ENCODE measurements around the gene DLG2.

DNA sequence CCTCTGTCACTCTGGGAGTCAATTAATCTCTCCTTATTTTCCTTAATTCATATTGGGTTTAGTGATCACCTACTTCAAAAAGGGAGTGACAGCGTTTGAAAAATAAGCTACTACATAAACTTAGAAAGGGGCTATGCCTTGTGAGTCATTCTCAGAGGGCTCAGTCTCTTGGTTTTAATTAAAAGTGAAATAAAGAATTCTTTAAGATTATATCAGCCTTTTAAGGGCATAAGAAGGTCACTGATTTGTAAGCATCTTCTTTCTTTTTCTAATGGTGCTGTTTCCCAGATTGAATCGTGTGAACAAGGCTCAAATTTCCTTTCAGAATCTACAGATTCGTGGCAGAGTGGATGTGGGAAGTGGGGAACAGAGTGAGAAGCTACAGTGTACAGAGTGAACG lies 1704.8 kb downstream of the DLG2 start:
- TF ChIP-seq, protein P1, sequence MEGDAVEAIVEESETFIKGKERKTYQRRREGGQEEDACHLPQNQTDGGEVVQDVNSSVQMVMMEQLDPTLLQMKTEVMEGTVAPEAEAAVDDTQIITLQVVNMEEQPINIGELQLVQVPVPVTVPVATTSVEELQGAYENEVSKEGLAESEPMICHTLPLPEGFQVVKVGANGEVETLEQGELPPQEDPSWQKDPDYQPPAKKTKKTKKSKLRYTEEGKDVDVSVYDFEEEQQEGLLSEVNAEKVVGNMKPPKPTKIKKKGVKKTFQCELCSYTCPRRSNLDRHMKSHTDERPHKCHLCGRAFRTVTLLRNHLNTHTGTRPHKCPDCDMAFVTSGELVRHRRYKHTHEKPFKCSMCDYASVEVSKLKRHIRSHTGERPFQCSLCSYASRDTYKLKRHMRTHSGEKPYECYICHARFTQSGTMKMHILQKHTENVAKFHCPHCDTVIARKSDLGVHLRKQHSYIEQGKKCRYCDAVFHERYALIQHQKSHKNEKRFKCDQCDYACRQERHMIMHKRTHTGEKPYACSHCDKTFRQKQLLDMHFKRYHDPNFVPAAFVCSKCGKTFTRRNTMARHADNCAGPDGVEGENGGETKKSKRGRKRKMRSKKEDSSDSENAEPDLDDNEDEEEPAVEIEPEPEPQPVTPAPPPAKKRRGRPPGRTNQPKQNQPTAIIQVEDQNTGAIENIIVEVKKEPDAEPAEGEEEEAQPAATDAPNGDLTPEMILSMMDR (IDR thresholded peaks at IDR 0.05), result no peak
- TF ChIP-seq EP300 (IDR thresholded peaks at IDR 0.05) (no peak), POLR2A (IDR thresholded peaks at IDR 0.05) (no peak), POLR2AphosphoS5 (IDR thresholded peaks at IDR 0.05) (no peak)

All from sigmoid colon (tissue), 4 donors.